HG02870 (cell line): Measurements from ENCODE around the gene AURKAIP1.

Experiments
- ATAC-seq: cut with Tn5 transposase; IDR thresholded peaks from one replicate; pipeline ENCODE4 v1.9.1; 2021; ENCODE audit warnings: mild to moderate bottlenecking, moderate library complexity; ENCODE audit not compliant: unreplicated experiment

Gene AURKAIP1

GRCh38 chr1:1335283-1335682, 39.7 kb downstream of the AURKAIP1 start:
- ATAC-seq = no peak

GRCh38 chr1:1334835-1335234, 40.2 kb downstream of the AURKAIP1 start:
- no peak for ATAC-seq

GRCh38 chr1:1333551-1334241, 41.3 kb downstream of the AURKAIP1 start:
- ATAC-seq = no peak

- no peak for ATAC-seq
These were observed 42.1 kb downstream of the AURKAIP1 start for GRCh38 chr1:1332774-1333480.

- no peak for ATAC-seq
These were observed 42.8 kb downstream of the AURKAIP1 start for GRCh38 chr1:1332031-1332755.

- no peak for ATAC-seq
These were observed 43.7 kb downstream of the AURKAIP1 start, which contains the start of gene TAS1R3 for GRCh38 chr1:1331068-1331965. Gene TAS1R3, plus strand, starts transcription at chr1:1331280. Its CDS starts 66 bp downstream, at chr1:1331346.

GRCh38 chr1:1330366-1331067, 44.5 kb downstream of the AURKAIP1 start:
- ATAC-seq = no peak

- no peak for ATAC-seq
These were observed 45.5 kb downstream of the AURKAIP1 start for GRCh38 chr1:1329304-1330210.

GRCh38 chr1:1328254-1328653, 46.8 kb downstream of the AURKAIP1 start:
- no peak for ATAC-seq

GRCh38 chr1:1327291-1327690, 47.7 kb downstream of the AURKAIP1 start:
- no peak for ATAC-seq

- no peak for ATAC-seq
These were observed 48.9 kb downstream of the AURKAIP1 start for GRCh38 chr1:1326075-1326605.

- no peak for ATAC-seq
These were observed 49.5 kb downstream of the AURKAIP1 start for GRCh38 chr1:1325288-1326074.

- ATAC-seq = peak; percentile 62
These were observed 50.3 kb downstream of the AURKAIP1 start, which contains the start of the genes CPTP and INTS11 for GRCh38 chr1:1324524-1325287. Gene CPTP, plus strand, starts transcription at chr1:1324802. Its CDS starts 2,109 bp downstream, at chr1:1326911. Gene INTS11, minus strand, starts transcription at chr1:1324660. Its CDS starts 52 bp downstream, at chr1:1324608.

GRCh38 chr1:1324084-1324523, 50.9 kb downstream of the AURKAIP1 start:
- ATAC-seq = peak; percentile 23
